ENCODE results near the gene CDKN2C. TPM values are rescaled to one million over a fixed set of nuclear protein-coding genes. Genes with fewer than 3 reads are reported as not detected.

CDKN2C gene
- total RNA-seq, 1 experiment from 2014 or later = 50.4 TPM

DNA sequence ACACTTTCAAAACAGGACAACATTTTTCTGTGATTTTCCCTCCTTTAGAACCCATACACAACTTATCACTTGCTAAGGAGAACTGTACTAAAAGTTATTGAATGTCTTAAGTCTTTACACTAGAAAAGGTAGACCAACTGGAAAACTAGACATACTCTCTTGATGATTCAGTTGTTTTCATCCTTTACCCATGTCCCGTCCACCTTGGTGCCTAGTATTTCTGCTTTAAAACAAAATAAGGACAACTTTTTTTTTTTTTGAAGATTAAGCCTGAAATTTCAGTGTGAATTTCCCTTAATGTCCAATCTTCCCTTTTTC lies 4.5 kb downstream of the CDKN2C start:
- peak overlapping the region in 1 of 2 experiments; percentile 52; a peak in 1 of 4 replicates for H3K4me3 ChIP-seq (ENCODE audit: low read depth in 2 of 2, low read length in 2 of 2)
- peak overlapping the region; percentile 100 for H3K27ac ChIP-seq (ENCODE audit: low read length)
- no peaks in the 10 kb centered on the region for H3K9me3 ChIP-seq (ENCODE audit: control insufficient read depth, insufficient read depth, low read depth, low read length)
- H3K36me3 ChIP-seq (ENCODE audit: control insufficient read depth, insufficient read depth, low read length) = peaks cover 5% of the 10 kb centered on the region; the same call in 1 of the 2 replicates
- intact Hi-C loops (cut with micrococcal nuclease; ENCODE audit: unreplicated experiment) (loop anchor here (10.0 kb wide), 1 partner anchor 200 kb away; no protein-coding TSS in a partner anchor), in situ Hi-C loops (cut with HindIII; ENCODE audit: low pct_unique_long_range_greater_than_20kb, low sequenced_read_pairs) (no loop called here)
- no peak for ATAC-seq
- TF ChIP-seq POLR2AphosphoS5 (IDR thresholded peaks at IDR 0.05; ENCODE audit: low read depth, low read length) (no peak), TCF7L2 (IDR thresholded peaks at IDR 0.05; ENCODE audit: low read depth, low read length) (no peak)
- H3K4me1 ChIP-seq (ENCODE audit: control insufficient read depth, insufficient read depth, low read length) = peaks cover 21% of the 10 kb centered on the region
- H3K27me3 ChIP-seq (ENCODE audit: control insufficient read depth, insufficient read depth, low read length) = no peaks in the 10 kb centered on the region
- no peak for DNase-seq (ENCODE audit: low read depth, low spot score)
- BruUV-seq (replicated peaks) = no TSS peak
- ChIA-PET CTCF (no interaction called here), POLR2A (no interaction called here)

DNA sequence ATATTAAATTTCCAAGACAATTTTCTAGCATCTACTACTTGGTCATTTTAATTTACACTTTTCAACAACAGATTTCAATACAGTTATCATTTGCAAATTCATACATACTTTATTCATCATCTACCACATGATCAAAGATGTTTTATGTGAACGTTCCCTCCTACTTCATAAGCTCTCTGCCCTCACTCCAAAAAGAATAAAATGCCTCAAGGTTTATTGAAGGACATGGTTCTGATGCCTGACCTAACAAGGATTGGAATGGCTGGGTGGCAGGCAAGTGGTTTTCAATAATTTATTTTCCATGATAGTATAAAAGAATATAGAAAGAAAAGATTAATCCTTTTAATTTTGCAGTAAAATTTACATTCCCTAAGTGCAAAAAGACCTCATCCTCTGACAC lies 5.4 kb downstream of the CDKN2C start:
- DNase-seq (ENCODE audit: low read depth, low spot score) = no peak
- H3K9me3 ChIP-seq (ENCODE audit: control insufficient read depth, insufficient read depth, low read depth, low read length) = no peaks in the 10 kb centered on the region
- peaks cover 29% of the 10 kb centered on the region for H3K4me1 ChIP-seq (ENCODE audit: control insufficient read depth, insufficient read depth, low read length)
- H3K36me3 ChIP-seq (ENCODE audit: control insufficient read depth, insufficient read depth, low read length) = peaks cover 5% of the 10 kb centered on the region; the same call in 1 of the 2 replicates
- in situ Hi-C loops (cut with HindIII; ENCODE audit: low pct_unique_long_range_greater_than_20kb, low sequenced_read_pairs) (no loop called here), intact Hi-C loops (cut with micrococcal nuclease; ENCODE audit: unreplicated experiment) (loop anchor here (5.0 to 10.0 kb wide), 2 partner anchors 201 to 212 kb away; no protein-coding TSS in a partner anchor)
- BruUV-seq (replicated peaks) = no TSS peak
- POLR2A ChIA-PET = no interaction called here
- peak overlapping the region; percentile 100 for H3K27ac ChIP-seq (ENCODE audit: low read length)
- no peaks in the 10 kb centered on the region for H3K27me3 ChIP-seq (ENCODE audit: control insufficient read depth, insufficient read depth, low read length)
- CTCF ChIA-PET = no interaction called here
- no peak for ATAC-seq
- TF ChIP-seq POLR2AphosphoS5 (IDR thresholded peaks at IDR 0.05; ENCODE audit: low read depth, low read length) (no peak), REST (IDR thresholded peaks at IDR 0.05; ENCODE audit: insufficient read depth in 1 of 2, low read depth in 2 of 2, low read length in 1 of 2) (no peak), SIN3A (IDR thresholded peaks at IDR 0.05; ENCODE audit: borderline replicate concordance, insufficient read depth, low read depth, low read length) (no peak), TCF7L2 (IDR thresholded peaks at IDR 0.05; ENCODE audit: low read depth, low read length) (no peak)
- TF ChIP-seq, protein P1, sequence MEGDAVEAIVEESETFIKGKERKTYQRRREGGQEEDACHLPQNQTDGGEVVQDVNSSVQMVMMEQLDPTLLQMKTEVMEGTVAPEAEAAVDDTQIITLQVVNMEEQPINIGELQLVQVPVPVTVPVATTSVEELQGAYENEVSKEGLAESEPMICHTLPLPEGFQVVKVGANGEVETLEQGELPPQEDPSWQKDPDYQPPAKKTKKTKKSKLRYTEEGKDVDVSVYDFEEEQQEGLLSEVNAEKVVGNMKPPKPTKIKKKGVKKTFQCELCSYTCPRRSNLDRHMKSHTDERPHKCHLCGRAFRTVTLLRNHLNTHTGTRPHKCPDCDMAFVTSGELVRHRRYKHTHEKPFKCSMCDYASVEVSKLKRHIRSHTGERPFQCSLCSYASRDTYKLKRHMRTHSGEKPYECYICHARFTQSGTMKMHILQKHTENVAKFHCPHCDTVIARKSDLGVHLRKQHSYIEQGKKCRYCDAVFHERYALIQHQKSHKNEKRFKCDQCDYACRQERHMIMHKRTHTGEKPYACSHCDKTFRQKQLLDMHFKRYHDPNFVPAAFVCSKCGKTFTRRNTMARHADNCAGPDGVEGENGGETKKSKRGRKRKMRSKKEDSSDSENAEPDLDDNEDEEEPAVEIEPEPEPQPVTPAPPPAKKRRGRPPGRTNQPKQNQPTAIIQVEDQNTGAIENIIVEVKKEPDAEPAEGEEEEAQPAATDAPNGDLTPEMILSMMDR (IDR thresholded peaks at IDR 0.05) = no peak
- peak overlapping the region; percentile 69 to 80; a peak in 3 of 4 replicates for H3K4me3 ChIP-seq (ENCODE audit: low read depth in 2 of 2, low read length in 2 of 2)

DNA sequence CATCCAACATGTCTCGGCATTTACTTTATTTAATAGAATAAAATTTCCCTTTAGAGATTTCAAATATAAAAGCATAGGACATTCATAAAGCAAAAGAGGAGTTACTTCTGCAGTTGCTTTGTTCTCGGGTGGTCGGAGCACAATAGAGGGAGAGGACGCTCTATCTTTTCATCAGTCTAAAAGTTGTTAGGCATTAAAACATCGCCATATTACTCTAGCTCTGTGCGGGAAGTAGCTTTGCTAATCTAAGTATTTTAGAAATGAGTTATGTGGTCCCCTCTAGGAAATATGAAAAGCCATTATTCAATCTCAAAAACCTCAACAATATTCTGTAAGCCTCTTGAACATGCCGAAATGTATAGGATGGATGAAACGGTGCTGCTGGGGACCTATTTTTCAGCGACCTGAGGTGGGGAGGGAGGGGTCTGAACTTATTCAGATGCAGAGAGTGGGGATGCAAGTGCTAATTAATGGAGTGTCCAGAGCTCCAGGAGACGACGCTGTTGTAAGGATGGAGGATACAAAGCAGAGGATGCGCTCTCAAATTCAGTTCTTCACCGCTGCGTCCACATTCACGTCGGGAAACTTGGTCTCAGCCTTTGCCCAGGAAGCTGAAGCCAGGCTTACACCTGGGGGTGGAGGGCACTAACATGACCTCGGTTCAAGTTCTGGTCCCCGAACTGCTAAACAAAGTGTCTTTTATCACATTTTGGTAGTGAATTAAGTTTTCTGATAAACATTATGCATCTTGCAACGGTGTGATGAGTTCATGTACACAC lies 6.3 kb downstream of the CDKN2C start:
- in situ Hi-C loops (cut with HindIII; ENCODE audit: low pct_unique_long_range_greater_than_20kb, low sequenced_read_pairs) = no loop called here
- no TSS peak for BruUV-seq (replicated peaks)
- DNase-seq (ENCODE audit: low read depth, low spot score) = no peak
- ATAC-seq = peak; percentile 10
- peak overlapping the region; percentile 100 for H3K27ac ChIP-seq (ENCODE audit: low read length)
- peaks cover 5% of the 10 kb centered on the region; the same call in 1 of the 2 replicates for H3K36me3 ChIP-seq (ENCODE audit: control insufficient read depth, insufficient read depth, low read length)
- peak overlapping the region; percentile 69 to 80 for H3K4me3 ChIP-seq (ENCODE audit: low read depth in 2 of 2, low read length in 2 of 2)
- ChIA-PET CTCF (interaction anchor here (1.0 kb wide), 2 partner anchors 16 to 213 kb away, joined by 3 read pairs; partner anchors contain the start of gene FAF1), POLR2A (interaction anchor here (0.5 to 0.6 kb wide), 2 partner anchors 23 to 87 kb away, joined by 4 to 6 read pairs; no protein-coding TSS in a partner anchor)
- no peaks in the 10 kb centered on the region for H3K27me3 ChIP-seq (ENCODE audit: control insufficient read depth, insufficient read depth, low read length)
- H3K4me1 ChIP-seq (ENCODE audit: control insufficient read depth, insufficient read depth, low read length) = peaks cover 37% of the 10 kb centered on the region
- TF ChIP-seq TCF7L2 (IDR thresholded peaks at IDR 0.05; ENCODE audit: low read depth, low read length) (no peak), SIN3A (IDR thresholded peaks at IDR 0.05; ENCODE audit: borderline replicate concordance, insufficient read depth, low read depth, low read length) (no peak), REST (IDR thresholded peaks at IDR 0.05; ENCODE audit: insufficient read depth in 1 of 2, low read depth in 2 of 2, low read length in 1 of 2) (no peak), POLR2AphosphoS5 (IDR thresholded peaks at IDR 0.05; ENCODE audit: low read depth, low read length) (no peak; the same call in 1 of the 2 replicates)
- TF ChIP-seq, protein P1 (IDR thresholded peaks at IDR 0.05) = no peak
- no peaks in the 10 kb centered on the region for H3K9me3 ChIP-seq (ENCODE audit: control insufficient read depth, insufficient read depth, low read depth, low read length)
- intact Hi-C loops (cut with micrococcal nuclease; ENCODE audit: unreplicated experiment) = loop anchor here (5.0 to 10.0 kb wide), 2 partner anchors 201 to 211 kb away; no protein-coding TSS in a partner anchor

Measured in Panc1 (cell line).